ENCODE data around the gene TRAPPC2L. TPM values are rescaled to one million over a fixed set of nuclear protein-coding genes. Genes with fewer than 3 reads are reported as not detected.

TRAPPC2L gene
- total and polyA plus RNA-seq, 2 experiments from 2014 or later = 58.7 to 215 TPM

DNA sequence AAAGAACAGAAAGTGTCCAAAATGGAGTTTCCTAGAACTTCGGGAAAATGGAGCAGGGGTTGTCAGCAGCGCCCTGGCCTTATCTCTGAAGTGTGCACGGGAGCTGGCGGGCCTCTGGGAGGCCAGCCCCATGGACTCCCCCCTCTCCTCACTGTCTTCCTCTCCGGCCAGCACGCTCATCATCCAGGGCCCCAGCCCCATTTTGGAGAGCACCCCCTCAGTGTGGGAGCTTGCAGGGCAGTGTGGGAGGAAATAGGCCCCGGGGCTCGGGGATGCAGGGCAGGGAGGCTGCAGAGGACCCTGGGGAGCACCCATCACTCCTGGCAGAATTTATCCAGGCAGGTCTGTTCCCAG, 14.4 kb downstream of the TRAPPC2L start:
- H3K79me2 ChIP-seq = no peaks in the 10 kb centered on the region
- H3K9me3 ChIP-seq (ENCODE audit: low read depth) = no peaks in the 10 kb centered on the region
- H3K4me1 ChIP-seq (ENCODE audit: insufficient read depth) = no peaks in the 10 kb centered on the region
- no peak overlapping the region for H3K4me2 ChIP-seq
- H4K20me1 ChIP-seq (ENCODE audit: insufficient read depth, poor library complexity, severe bottlenecking) = no peaks in the 10 kb centered on the region
- H3K27me3 ChIP-seq = no peaks in the 10 kb centered on the region
- no peak for TF ChIP-seq EZH2 (IDR thresholded peaks at IDR 0.05; ENCODE audit: borderline replicate concordance)
- TF ChIP-seq, protein P1, sequence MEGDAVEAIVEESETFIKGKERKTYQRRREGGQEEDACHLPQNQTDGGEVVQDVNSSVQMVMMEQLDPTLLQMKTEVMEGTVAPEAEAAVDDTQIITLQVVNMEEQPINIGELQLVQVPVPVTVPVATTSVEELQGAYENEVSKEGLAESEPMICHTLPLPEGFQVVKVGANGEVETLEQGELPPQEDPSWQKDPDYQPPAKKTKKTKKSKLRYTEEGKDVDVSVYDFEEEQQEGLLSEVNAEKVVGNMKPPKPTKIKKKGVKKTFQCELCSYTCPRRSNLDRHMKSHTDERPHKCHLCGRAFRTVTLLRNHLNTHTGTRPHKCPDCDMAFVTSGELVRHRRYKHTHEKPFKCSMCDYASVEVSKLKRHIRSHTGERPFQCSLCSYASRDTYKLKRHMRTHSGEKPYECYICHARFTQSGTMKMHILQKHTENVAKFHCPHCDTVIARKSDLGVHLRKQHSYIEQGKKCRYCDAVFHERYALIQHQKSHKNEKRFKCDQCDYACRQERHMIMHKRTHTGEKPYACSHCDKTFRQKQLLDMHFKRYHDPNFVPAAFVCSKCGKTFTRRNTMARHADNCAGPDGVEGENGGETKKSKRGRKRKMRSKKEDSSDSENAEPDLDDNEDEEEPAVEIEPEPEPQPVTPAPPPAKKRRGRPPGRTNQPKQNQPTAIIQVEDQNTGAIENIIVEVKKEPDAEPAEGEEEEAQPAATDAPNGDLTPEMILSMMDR (IDR thresholded peaks at IDR 0.05; ENCODE audit: poor library complexity) = no peak
- H3K27ac ChIP-seq = no peak overlapping the region
- H3K9me2 ChIP-seq (replicated peaks; ENCODE audit: insufficient read depth) = no peaks in the 10 kb centered on the region
- no peak overlapping the region for H3K4me3 ChIP-seq
- DNase-seq (ENCODE audit: low spot score) = no peak
- no peaks in the 10 kb centered on the region for H3K36me3 ChIP-seq (replicated peaks; ENCODE audit: insufficient read depth, low read depth)
- H2AFZ ChIP-seq = no peak overlapping the region
- 72% methylated on average over 7 of the region's 8 CpGs for WGBS (ENCODE audit: low lambda C conversion rate, missing lambda C conversion rate)

- H3K4me3 ChIP-seq = no peak overlapping the region
- H3K27ac ChIP-seq = no peak overlapping the region
- H3K9me3 ChIP-seq (ENCODE audit: low read depth) = no peaks in the 10 kb centered on the region
- H3K9me2 ChIP-seq (replicated peaks; ENCODE audit: insufficient read depth) = no peaks in the 10 kb centered on the region
- no peak overlapping the region for H3K4me2 ChIP-seq
- TF ChIP-seq, protein P1 (IDR thresholded peaks at IDR 0.05; ENCODE audit: poor library complexity) = no peak
- TF ChIP-seq EZH2phosphoT487 (IDR thresholded peaks at IDR 0.05; ENCODE audit: low read depth, severe bottlenecking, unreplicated experiment) = no peak
- no peak for TF ChIP-seq EZH2 (IDR thresholded peaks at IDR 0.05; ENCODE audit: borderline replicate concordance)
- no peaks in the 10 kb centered on the region for H3K36me3 ChIP-seq (replicated peaks; ENCODE audit: insufficient read depth, low read depth)
- no peaks in the 10 kb centered on the region for H3K79me2 ChIP-seq
- 88% methylated on average over 12 of the region's 21 CpGs for WGBS (ENCODE audit: low lambda C conversion rate, missing lambda C conversion rate)
- no peaks in the 10 kb centered on the region for H4K20me1 ChIP-seq (ENCODE audit: insufficient read depth, poor library complexity, severe bottlenecking)
- H3K4me1 ChIP-seq (ENCODE audit: insufficient read depth) = no peaks in the 10 kb centered on the region
- H3K27me3 ChIP-seq = no peaks in the 10 kb centered on the region
- no peak for DNase-seq (ENCODE audit: low spot score)
- no peak overlapping the region for H2AFZ ChIP-seq
These were observed 14.9 kb downstream of the TRAPPC2L start for GRCh38 chr16:88871730-88872416.

DNA sequence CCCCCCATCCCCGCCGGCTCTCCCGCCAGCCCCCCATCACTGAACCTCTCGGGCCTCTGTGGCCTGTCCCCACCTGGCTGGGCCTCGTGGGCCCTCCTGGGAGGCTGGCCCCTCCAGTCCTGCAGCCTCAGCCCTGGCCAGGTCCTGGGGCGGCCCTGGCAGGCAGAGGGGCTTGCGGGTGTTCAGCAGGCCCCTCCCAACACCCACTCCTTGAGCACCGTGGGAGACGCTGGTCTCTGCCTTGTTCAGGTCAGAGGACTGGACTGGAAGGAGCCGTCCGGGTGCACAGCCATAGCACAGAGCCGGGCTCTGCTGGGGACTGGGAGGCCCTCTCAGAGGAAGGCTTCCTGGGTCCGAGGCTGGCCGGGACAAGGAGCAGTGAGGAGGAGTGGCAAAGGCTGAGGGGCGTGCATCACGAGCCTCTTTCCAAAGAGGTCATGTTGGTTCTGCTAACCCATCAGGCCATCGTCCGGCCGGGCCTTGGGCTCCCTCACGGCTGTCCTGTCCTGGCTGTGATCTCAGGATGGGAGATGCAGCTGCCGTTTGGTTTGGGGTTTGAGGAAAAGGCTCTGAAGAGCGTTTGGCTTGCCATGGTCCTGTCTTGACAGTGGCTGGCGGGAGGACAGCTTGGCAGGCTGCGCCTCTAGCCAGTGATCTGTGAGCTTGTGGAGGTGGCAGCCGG, 15.9 kb downstream of the TRAPPC2L start:
- H3K4me1 ChIP-seq (ENCODE audit: insufficient read depth) = no peaks in the 10 kb centered on the region
- H3K4me3 ChIP-seq = no peak overlapping the region
- no peaks in the 10 kb centered on the region for H4K20me1 ChIP-seq (ENCODE audit: insufficient read depth, poor library complexity, severe bottlenecking)
- no peaks in the 10 kb centered on the region for H3K9me3 ChIP-seq (ENCODE audit: low read depth)
- DNase-seq (ENCODE audit: low spot score) = no peak
- no peak overlapping the region for H3K4me2 ChIP-seq
- H3K27ac ChIP-seq = no peak overlapping the region
- 81% methylated on average over 24 of the region's 25 CpGs for WGBS (ENCODE audit: low lambda C conversion rate, missing lambda C conversion rate)
- no peak overlapping the region for H2AFZ ChIP-seq
- H3K27me3 ChIP-seq = no peaks in the 10 kb centered on the region
- no peaks in the 10 kb centered on the region for H3K79me2 ChIP-seq
- no peaks in the 10 kb centered on the region for H3K9me2 ChIP-seq (replicated peaks; ENCODE audit: insufficient read depth)
- no peaks in the 10 kb centered on the region for H3K36me3 ChIP-seq (replicated peaks; ENCODE audit: insufficient read depth, low read depth)
- TF ChIP-seq EZH2phosphoT487 (IDR thresholded peaks at IDR 0.05; ENCODE audit: low read depth, severe bottlenecking, unreplicated experiment) = no peak
- TF ChIP-seq EZH2 (IDR thresholded peaks at IDR 0.05; ENCODE audit: borderline replicate concordance) = no peak
- TF ChIP-seq, protein P1 (IDR thresholded peaks at IDR 0.05; ENCODE audit: poor library complexity) = no peak

Measured in hepatocyte (in vitro differentiated cells).